LNCaP clone FGC (cell line): Measurements from ENCODE around the gene BTBD19.
"Not testable (repeated sequence)": the region's sequence is repeated elsewhere in the genome, so short reads cannot be mapped to it uniquely, and the experiment has no call there.

Source experiments
- DNase-seq: peaks from one replicate; pipeline ENCODE4 v3.0.0-alpha.2; 2011; ENCODE audit warnings: low read depth
- H3K4me3 ChIP-seq: 2 replicates; pipeline ENCODE4 v1.5.1; 2011; ENCODE audit warnings: mild to moderate bottlenecking, low read depth, low read length, control low read depth
- TF ChIP-seq, protein P1 (sequence below): IDR thresholded peaks from 2 replicates; pipeline ENCODE4 v1.5.1; 2012; ENCODE audit warnings: mild to moderate bottlenecking; ENCODE audit not compliant: control insufficient read depth, insufficient read depth; ENCODE audit errors: extremely low read depth

The BTBD19 gene

DNA sequence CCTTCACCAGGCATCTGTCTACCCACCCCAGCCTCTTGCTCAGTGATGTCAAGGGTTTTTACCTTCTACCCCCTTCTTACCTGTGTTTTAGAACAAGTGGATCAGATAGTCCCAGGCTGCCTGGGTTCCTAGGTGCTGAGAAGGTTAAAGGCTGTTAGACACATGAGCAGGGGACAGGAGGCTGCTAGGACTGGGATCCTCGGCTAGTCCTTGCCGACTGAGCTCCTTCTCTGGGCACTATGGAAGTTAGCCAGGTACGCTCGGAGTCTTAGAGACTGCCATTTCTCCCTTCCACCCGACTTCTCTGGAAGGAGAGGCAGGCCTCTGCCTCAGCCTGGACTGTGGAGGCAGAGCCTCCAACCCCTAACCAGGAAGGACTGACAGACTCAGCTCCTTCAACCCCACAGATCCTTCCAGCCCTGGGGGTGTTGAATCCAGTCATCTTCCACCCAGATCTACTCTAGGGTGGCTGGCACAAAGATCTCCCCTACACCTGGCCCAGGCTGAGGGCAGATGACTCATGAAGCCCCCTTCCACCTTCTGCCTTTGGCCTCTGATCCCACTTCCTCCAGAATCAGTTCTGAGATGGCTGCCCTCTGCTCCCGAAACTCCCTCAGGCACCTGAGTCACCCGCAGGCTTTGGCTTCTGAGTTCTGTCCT, 1.5 kb upstream of the BTBD19 start, which contains the start of gene DYNLT4:
TSS of gene DYNLT4 (minus strand) at position 648 of the 660 bp plus-strand sequence. CDS start 683 bp downstream, outside the sequence.
- H3K4me3 ChIP-seq = no peak within 1 kb of the TSS
- TF ChIP-seq, protein P1, sequence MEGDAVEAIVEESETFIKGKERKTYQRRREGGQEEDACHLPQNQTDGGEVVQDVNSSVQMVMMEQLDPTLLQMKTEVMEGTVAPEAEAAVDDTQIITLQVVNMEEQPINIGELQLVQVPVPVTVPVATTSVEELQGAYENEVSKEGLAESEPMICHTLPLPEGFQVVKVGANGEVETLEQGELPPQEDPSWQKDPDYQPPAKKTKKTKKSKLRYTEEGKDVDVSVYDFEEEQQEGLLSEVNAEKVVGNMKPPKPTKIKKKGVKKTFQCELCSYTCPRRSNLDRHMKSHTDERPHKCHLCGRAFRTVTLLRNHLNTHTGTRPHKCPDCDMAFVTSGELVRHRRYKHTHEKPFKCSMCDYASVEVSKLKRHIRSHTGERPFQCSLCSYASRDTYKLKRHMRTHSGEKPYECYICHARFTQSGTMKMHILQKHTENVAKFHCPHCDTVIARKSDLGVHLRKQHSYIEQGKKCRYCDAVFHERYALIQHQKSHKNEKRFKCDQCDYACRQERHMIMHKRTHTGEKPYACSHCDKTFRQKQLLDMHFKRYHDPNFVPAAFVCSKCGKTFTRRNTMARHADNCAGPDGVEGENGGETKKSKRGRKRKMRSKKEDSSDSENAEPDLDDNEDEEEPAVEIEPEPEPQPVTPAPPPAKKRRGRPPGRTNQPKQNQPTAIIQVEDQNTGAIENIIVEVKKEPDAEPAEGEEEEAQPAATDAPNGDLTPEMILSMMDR = no peak
- DNase-seq = no peak

DNA sequence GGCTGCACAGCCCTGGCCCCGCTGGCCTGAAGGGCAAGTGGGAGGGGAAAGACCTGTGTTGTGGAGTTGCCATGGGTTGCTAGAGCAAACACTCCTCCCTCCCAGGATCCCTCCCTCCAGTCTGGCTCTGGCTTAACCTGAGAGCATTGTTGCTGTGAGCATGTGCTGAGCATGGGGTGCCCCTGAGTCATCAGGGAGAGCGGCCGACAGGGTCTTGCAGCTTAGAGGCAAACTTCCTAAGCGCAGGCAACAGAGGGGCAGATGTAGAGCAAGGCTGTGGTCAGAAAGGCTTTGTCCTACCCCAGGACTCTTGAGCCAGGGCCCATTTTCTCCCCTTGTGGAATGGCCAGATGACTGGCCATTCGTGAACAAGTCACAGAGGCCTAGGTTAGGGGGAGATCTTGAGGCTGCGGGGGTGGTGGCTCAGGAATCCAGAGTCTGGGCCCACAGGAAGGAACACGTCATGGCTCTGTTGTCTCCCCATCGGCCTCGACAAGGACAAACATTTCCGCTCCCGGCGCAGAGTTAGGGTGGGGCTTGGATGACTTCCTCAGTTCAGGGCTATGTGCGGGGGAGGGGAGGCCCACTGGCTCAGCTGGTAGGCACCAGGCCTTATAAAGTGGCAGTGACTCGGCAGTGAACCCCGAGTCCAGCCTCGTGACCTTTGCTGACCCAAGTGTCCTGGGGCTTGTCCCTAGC, 810 bp upstream of the BTBD19 start:
- peak; percentile 94 for DNase-seq
- no peak overlapping the region for H3K4me3 ChIP-seq
- TF ChIP-seq, protein P1 = no peak

DNA sequence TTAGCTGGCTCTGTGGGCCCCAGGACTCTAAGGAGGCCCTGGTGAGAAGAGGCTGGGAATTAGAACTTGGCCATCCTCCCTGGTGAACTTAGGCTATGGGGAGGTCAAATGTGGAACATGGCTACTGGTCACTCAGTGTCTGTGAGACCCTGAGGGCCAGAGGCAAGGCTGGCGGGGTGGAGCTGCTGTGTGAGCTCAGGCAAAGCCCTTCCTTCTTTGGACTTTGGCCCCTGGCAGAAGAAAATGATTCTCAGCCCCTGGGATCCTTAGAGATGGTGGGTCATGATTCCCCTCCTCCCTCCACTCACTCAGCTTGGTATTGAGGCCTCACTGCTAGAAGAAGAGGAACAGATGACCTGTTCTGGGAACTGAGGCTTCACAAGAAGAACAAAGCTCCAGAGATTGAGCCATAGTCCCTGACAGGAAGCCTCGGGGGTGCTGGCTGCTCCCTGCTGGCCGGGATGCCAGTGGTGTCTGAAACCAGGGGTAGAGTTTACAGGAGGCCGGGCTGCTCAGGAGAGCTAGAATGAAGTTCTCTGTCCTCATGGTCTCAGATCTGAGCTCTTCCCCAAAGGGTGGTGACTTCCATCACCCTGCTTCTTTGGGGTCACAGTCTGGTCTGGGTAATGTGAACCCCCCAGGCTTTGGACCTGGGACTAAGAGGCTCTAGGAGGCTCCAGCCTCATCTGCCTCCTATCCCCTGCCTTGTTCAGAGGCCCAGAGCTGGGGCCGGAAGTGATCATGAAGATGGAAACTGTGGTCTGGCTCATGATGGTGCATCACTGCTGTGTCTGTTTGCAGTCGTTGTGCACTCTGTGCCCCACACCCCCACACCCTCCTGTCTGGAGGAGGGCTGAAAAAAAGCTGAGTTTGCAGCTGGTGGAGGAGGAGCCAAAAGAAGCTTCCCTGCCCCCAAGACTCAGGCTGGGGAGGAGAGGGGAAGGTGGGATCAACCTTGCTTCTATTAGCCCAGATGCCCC, 905 bp downstream of the BTBD19 start:
- TF ChIP-seq, protein P1 = no peak
- no peak overlapping the region for H3K4me3 ChIP-seq
- no peak for DNase-seq

DNA sequence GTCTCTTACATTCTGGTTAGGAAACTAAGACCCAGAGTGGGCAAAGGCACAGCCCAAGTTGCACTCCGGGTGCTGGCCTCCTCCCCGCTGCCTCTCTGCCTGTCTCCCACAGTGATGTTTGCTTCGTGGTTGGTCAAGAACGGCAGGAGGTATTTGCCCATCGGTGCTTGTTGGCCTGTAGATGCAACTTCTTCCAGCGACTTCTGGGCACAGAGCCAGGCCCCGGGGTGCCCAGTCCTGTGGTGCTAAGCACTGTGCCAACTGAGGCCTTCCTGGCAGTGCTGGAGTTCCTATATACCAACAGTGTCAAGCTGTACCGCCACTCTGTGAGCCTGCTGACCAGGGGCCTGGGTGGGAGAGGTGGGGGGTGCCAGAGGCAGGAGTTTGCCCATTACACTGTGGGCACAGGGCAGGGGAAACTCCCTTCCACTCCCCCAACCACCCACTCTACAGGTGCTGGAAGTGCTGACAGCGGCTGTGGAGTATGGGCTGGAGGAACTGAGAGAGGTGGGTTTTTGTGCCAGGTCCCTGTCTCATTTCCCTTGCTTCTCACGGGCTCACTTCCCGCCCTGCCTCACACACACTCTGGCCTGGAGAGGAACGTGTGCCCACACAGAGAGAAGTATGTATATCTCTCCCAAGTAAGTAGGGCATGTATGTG, 1.9 kb downstream of the BTBD19 start:
- TF ChIP-seq, protein P1 = no peak
- peak; percentile 61 for DNase-seq
- no peak overlapping the region for H3K4me3 ChIP-seq

DNA sequence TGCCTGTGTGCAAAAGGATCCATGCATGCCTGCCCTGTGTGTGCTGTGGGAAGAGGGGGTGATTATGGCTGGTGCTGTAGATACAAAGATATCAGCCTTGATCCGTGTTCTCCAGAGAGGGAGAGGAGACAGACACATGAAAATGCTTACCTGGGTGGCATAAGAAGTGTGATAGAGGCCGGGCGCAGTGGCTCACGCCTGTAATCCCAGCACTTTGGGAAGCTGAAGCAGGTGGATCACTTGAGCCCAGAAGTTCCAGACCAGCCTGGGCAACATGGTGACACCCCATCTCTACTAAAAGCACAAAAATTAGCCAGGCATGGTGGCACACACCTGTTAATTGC, 2.4 kb downstream of the BTBD19 start:
- not testable (repeated sequence) for H3K4me3 ChIP-seq, DNase-seq

DNA sequence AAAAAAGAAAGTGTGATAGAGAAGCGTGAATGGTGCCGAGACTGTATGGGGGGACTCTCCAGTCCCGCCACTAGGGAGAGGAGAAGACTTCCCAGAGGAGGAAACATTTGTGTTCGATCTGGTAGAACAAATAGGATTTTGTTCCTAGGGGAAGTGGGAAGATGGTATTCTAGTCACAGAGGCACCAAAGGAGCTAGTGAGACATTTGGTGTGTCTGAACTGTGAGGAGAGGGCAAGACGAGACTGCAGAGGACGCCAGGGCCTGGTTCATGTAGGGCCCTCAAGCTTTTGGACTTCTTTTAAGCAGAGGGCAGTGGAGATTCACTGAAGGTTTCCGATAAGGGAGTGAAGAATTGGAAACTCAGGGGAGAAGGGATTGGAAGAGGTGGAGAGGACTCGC, 2.9 kb downstream of the BTBD19 start:
- H3K4me3 ChIP-seq = no peak overlapping the region
- no peak for DNase-seq
- TF ChIP-seq, protein P1 = no peak
